CD4-positive, alpha-beta T cell treated with Interleukin-12 subunit alpha and Interleukin-12 subunit beta, for 1 hour (primary cell): ENCODE data around the gene MPP1.
A peak's percentile ranks its signal among the peaks of the same experiment; 100 is the strongest.

Source experiments
- DNase-seq: peaks from one replicate; pipeline ENCODE4 v3.0.0-alpha.2; 2020

MPP1 gene

DNA sequence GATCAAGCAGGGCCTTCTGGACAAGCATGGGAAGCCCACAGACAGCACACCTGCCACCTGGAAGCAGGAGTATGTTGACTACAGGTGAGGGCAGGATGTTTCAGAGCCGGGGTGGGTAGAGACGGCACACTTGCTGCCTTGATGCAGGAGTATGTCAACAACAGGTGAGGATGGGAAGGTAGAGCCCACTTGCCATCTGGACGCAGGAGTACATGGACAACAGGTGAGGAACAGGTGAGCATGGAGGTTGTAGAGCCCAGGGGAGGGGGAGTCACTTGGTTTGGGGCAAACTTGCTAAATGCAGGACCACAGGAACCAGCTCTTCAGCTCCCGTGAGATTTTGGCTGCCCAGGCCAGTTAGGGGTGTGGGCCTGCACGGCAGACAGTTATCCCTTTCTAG lies 30.7 kb downstream of the MPP1 start:
- DNase-seq = no peak

DNA sequence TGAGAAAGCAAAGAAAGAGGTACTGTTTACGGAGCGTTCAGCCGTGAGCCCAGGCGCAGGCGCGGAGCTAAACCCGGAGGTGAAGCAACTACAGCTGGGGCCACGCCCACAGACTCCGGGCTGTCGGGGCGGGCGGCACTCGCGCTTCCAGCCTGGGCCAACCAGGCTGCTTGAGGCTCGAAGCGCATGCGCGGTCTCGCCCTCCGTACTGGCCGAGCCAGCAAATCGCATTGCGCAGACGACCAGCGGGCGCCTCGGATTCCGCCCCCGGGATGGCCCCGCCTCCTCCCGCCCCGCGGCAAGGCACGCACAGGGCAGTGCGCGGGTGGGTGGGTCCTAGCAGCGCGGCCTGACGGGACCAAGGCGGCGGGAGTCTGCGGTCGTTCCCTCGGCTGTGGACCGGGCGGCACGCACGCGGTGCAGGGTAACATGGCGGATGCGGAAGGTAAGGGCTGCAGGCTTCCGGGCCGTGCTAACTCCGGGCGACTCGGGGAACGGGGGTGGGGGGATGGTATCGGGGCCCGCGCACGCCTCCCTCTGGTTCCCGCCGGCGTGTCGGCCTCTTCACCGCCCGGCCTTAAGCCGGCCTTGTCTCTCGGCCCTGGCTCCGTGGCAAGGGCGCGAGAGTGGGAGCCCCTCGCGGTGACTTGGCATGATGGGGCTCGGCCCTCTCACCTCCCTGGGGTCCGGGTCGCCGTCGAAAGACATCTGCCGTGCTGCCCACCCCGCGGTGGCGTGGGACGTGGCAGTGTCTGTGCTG lies 42.6 kb downstream of the MPP1 start, which contains the start of gene DKC1:
Gene DKC1 (plus strand): TSS at position 328 of the 760 bp plus-strand sequence. CDS start 102 bp downstream, at position 430.
- DNase-seq = peak; percentile 96

DNA sequence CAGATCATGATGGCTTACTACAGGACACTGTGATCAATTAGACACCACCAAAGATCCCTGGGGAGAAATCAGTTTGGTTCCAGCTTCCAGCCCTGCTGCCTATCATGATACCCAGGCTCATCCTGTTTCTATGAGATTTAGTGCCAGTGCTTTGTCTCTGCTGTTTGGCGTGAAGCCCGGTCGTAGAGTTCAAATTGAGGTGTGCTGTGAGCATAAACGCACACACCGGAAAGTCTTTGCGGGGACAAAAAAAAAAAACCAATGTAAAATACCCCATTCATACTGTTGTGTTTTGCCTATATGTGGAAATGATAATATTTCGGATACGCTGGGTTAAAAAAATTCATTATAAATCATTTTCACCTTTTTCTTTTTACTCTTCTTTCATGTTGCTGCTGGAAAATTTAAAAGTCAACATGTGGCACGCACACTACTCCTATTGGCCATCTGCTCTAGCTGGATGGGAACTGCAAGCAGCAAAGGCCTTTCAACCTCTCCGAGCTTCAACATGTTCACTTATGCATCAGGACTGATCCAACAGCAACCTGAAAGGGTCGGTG lies 43.2 kb downstream of the MPP1 start:
- peak; percentile 17 for DNase-seq

DNA sequence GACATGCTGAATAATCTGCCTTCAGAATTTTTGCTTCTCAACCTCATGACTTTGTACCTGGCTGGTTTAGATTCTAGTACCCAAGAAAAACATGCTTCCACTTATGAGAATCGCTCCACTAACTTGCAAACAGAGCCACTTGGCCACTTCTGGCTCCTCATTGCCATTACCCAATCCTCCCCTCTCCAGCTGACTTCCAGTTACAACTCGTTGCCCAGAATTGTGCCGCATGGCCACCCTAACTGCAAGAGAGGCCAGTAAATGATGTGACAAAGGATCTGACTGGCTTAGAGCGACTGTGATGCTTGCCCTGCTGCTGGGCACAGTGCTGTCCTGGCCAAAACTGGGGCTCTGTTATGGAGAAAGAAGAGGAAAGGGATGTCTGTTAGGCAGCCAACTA lies 46.6 kb downstream of the MPP1 start:
- no peak for DNase-seq

DNA sequence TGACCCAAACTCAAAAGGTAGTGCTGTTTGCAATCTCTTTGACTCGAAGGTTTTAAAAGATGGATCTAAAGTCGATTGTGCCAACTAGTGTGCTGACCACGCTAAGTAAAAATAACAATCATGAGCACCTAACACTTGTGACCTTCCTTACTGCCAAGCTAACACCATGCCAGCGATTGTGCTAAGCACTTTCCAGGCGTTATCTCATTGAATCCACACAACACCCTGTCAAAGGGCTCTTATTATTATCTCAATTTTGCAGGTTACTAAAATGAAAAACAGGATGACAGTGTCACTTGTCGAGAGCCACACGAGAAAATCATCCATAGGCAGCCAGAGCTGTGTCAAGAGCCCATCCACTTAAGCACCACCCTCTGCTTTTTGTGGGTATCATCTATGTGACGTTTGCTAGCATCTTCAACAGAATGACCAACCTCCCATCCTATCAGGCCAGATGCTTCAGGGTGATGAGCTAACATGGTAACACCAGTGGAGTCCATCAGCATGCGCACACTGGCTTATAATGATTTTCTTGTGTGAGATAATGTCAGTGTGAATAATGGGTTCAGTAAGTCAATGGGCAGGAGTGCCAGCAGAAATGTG lies 53.5 kb downstream of the MPP1 start:
- no peak for DNase-seq

DNA sequence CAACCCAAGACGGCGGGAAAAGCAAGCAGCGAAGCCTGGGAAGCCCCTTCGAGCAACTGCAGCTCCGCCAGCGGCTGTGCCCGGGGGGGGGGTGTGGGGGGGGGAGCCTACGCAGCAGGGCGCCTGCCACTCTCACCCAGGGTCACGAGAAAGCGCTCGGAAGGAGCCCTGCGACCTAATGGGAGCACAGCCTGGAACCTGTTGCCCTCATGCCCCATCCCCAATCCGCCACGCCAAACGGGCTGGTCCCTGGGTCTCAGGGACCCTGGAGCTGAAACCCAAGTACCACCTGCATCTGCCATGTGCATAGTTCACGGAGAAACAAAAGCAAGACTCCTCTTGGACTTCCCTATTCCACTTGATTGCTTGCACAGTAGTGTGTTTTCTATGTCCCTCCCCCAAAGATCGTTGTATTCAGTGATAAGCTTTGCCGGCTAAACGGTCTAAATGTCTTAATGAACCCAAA lies 54.0 kb downstream of the MPP1 start:
- no peak for DNase-seq

DNA sequence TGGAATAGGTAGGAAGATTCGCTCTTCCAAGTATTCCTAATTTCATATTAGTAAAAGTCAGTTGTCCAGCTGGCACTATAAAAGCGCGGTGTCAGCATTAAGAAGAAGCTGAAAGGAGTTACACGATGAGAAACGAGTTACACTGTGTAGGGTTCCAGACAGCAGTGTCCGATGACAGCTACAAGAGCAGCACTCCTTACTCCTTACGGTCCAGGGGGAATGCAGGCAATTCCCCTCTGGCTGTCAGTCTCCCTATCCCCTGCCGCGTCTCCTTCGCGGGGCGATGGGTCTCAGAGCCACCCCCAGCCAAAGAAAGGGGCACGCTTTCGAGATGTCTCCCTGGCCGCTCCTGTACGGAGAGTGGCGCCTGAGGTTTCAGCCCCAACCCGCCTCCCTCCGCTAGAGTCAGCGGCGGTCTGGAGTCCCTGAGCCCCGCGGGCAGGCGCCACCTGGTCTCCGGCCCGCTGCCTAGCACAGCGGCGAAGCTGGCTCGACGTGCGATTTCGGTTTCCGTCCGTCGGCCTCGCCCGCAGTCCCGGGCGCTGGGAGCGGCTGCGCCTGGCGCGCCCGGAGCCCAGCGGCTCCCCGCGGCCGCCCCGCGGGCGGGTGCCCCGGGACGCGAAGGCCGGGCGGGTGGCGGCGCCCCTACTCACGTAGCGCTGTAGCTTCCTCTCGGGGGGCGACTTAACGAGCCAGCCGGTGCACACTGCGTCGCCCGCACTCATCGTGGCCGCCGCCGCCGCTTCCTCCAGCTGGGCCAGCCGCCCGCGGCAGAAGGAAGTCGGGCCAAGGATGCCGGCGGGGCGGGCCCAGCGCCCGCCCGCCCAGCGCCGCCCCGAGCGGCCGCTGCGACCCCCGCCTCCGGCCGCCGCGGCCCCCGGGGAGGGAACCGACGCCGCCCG lies 54.7 kb downstream of the MPP1 start, which contains the start of gene GAB3:
Gene GAB3 (minus strand): TSS at position 777 of the 902 bp plus-strand sequence. CDS start 52 bp downstream, at position 725.
- DNase-seq = peak; percentile 53

DNA sequence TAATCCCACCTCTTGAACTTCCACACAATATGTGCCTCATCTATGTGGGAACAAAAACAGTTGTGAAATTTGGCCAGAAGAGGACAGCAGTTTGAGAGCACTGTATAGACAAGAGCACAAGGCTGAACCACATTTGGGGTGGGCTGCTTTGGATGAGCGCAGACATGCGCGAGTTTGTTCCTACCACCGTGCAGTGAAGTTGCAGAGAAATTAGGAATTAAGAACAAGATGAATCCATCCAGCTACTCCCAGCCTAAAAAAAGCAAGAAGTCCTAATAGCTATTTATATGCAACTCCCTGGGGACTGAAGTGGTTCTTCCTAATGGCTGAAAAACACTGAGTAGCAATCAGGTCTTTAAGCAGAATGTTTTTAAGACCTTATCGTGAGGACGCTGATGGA lies 55.4 kb downstream of the MPP1 start:
- DNase-seq = no peak

DNA sequence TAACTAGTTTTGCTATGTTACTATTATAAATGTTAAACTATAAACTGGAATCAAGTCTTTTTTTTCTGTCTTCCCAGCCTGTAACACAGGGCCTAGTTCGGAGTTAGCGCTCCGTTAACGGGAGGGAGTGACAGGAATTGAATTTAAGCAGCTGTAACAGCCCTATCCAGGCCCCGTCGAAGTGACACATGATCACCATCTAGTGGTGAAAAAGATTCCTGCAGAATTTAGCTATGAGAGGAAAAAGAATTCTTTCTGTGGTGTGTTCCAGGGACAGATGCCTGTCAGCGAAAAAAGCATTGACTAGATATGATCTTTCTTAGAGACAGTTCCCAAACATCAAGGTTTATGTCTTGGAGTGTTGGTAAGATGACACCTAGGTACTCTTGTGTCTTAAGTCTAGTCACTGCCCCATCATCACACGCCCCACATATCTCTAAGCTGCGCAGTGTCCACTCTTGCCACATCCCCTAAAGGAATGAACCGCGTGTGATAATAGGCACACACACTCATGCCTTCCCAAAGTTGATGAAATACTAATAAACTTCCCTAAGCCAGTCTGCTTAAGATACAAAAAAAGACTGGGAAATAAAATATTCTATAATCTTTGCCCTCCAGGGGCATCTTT lies 56.5 kb downstream of the MPP1 start:
- DNase-seq = peak; percentile 79

DNA sequence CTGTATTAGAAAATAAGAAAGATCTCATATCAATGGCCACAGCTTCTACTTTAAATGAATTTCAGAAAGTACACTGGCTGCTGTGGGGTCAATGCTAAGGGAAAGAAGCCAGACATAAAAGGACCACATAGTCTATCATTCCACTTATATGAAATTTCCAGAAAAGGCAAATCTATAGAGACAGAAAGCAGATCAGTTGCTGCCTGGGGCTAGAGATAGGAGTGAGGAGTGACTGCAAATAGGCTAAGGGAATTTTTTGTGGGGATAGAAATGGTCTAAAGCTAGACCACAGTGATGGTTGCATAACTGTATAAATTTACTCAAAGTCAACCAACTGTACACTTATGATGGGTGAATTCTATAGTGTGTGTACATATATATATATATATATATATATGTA lies 62.7 kb downstream of the MPP1 start:
- no peak for DNase-seq

DNA sequence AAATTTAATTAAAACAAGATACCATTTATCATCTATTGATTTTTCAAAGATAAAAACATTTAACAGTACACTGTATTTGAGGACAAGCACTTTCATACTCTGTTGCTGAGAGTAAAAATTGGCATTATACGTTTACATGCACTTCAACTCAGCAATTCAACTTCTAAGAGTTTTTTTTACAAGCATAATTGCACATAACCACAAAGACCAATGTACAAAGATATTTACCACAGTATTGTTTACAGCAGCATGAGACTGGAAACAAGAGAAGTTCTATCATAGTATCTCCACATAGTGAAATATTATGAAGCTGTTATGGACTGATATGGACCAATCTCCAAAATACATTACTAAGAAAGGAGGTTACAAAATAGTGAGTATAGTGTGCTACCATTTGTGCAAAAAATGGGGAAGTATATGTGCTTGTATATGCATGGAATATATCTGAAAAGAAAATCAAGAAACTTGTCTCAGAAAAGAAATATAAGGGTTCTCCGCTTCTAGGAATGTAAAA lies 65.3 kb downstream of the MPP1 start:
- no peak for DNase-seq

DNA sequence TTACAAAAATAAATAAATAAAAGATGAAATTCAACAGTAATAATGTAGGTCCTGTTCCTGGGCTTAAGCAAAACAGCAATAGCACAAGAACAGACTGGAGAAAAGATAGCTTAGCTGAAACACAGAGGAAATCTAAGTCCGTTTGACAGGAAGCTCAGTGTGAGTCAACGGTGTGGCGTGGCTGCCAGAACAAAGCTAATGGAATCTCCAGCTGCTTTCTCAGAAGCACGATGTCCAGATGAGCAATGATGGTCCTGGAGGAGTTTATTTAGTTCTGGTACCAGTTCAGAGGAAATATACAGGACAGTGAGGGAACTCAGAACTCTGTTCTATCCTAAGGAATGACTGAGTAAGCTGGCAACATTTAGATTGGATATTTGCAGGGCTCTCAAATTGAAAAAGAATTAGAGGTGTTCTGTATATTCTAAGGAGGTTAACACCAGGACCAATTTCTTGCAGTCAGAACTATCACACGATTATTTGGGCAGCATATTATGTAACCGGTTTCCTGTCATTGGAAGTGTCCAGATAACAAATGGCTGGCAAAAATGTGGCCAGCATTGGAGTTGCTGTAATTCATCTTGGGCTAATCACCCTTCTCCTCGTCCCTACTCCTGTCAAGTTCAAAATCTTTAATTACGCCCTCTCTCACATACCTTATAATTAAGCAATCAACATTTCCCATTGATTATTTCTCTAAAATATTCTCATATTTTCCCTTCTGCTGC lies 67.1 kb downstream of the MPP1 start:
- DNase-seq = peak; percentile 31

DNA sequence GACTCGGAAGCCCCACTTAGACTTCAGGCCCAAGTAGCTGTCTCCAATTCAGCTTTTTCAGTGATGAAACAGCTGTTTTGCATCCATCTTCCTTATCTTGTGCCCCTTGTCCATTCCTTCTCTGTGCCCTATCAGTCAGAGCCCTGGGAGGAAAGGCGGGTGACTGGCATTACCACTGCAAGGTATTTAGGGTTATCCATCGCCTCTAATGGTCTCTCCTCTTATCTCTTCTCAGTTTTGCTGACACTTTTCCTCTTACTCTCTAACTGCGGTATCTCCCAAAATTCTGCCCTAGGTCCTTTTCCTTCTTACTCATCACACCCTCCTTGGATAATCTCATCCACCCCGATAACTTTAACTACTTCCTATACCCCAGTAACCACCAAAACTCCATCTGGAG lies 68.1 kb downstream of the MPP1 start:
- DNase-seq = no peak

DNA sequence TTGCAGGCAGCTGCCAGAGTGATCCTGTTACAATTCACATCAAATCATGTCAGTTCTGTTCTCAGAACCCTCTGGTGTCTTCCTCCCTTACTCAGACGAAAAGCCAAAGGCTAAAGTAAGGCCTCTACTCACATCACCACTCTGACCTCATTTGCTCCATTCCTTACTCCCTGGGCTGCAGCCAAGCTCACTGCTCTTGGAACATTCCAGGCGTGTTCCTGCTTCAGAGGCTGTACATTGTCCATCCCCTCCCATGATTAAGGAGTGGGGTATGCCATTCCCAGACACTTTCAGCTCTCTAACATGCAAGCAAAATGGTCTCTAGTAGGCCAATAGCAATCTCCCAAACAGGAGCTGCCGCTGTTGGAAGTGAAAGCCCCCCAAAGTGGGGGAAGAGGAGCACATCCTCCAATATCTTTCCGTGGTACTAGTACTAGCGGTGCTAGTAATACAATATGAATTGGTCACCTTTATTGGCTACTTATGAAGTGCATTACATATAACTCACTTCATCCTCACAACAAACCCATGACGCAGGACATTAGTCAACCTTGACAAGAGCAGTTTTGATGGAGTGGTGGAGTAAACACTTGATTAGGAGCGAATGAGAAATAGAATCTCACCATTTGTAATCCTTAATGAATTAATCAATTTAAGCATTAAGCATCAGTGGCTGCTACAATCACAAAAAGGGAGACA lies 69.4 kb downstream of the MPP1 start:
- no peak for DNase-seq

DNA sequence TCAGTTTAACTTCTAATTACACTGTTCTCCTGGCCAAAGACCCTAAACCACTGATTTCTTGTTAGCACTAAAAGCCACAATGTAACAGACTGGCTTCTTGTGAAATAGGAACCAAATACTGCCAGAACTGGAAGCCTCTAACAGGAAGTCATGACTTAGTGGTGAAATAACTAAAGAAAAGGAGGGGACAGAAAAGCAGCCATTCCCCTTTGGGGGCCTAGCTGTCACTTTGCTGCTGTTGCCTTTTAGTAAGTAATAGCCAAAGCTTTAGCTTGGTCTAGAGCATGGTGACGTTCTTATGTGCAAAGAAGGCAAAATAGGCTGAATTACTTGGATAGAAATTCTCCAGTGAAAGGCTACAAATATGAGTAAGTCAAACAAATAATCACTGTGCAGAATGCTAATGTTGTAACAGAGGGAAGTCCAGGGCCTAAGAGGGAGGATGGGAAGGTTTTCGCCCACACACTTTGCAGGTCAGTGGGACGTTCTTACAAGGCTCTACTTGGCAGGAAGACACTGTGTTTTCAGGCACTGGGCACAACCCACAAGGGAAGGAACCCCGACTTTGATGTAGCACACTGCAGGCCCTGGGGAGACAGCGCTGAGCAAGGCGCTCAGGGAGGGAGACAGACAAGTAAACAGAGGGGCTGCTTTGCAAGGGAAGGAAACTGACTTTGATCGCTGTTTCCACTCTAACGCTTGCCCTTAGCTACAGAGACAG lies 71.1 kb downstream of the MPP1 start:
- peak; percentile 53 for DNase-seq

DNA sequence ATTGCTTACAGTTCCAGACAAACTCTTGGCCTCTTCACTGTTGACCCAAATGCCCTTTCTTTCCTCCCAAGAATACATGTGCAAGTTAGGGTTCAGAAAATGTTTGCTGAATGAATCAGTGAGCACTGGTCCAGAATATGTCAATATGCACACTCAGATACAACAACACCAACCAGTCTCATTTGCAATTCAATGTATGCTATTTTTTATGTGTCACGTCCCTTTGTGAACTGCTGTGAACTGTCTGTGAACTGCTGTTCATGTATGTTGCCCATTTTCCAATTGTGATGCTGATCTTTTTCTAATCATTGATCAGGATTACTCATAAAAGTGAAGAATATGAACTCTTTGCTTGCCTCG lies 72.2 kb downstream of the MPP1 start:
- DNase-seq = no peak

DNA sequence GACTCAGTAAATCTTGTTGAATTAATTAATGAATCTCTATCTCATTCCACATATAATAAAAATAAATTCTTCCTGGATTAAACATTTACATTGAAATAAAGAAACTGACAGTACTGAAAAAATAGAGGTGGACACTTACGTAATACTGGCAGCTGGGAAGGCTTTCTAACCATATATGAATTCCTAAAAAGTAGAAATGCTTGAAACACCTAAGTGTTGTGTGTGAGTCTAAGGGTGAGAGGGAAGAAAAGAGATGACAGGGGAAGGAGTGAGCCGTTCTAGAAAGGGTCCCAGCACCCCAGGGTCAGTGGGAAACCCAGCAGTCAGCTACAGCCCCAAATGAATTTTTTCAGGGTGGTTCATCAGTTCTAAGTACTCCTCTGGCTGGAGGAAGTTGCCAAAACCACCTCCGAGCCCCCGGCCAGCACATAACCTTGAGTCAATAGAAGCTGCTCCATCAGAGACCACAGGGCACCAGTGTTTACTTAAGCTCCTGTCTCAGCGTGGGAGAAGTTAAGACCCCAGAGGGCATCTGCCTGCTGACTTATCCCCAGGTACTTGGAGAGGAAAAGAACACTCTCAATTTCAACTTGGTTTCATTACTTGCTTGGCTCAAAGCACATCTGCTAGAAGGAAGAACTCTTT lies 72.7 kb downstream of the MPP1 start:
- DNase-seq = peak; percentile 25

DNA sequence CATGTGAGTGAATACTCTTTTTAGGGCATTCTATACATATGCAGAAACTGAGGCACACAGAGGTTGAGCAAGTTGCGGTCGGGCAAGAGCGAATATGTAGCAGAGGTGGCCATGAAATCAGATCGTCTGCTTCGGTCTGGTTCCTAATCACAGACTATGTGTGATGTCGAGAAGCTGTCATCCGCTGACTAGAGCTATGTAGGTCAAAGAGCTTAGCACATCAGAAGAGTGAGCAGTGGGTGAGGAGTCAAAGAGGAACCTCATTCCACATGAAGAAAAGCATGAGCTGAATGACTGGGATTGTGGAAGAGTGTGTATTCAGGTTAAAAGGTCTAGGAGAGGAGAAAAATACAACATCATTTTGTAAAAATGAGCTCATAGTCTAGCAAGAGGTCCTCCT lies 73.4 kb downstream of the MPP1 start:
- peak; percentile 45 for DNase-seq

DNA sequence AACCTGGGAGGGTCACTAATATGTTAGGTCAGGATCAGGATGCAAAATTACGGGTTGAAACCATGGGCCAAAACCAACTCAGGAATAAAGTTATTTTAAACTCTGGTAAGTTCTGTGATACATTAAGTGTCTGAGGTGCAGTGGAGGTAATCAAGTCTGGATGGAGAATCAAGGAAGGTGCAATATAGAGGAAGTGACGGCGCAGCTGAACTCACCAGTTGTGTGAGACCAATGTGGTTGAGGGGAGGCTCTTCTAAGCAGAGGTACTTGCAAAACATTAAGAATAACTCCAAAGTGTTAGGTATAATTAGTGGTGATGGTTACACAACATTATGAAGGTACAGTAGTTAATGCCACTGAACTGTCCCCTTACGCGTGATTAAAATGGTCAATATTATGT lies 74.1 kb downstream of the MPP1 start:
- peak; percentile 57 for DNase-seq
